ENCODE measurements around the gene DHX16. TPM values are rescaled to one million over a fixed set of nuclear protein-coding genes. Genes with fewer than 3 reads are reported as not detected.
A peak's percentile ranks its signal among the peaks of the same experiment; 100 is the strongest.

DHX16 gene
- total and polyA plus RNA-seq, 2 donors (not counting 1 experiment from before 2014, with no cell fraction given): 51.1 to 71.7 TPM

GRCh38 chr6:30618270-30618797, 54.5 kb downstream of the DHX16 start:
- H3K27me3 ChIP-seq (replicated peaks in 1 of 4; ENCODE audit: control extremely low read depth in 1 of 4, control insufficient read depth in 3 of 4, insufficient read depth in 4 of 4, low read length in 3 of 4): no peaks in the 10 kb centered on the region
- ChIA-PET CTCF (interaction anchor here (0.7 to 2.4 kb wide), 13 partner anchors 8 to 113 kb away, joined by 3 to 9 read pairs (median 4); partner anchors contain the start of gene MDC1), POLR2A (interaction anchor here (0.6 to 2.0 kb wide), 13 partner anchors 8 to 502 kb away, joined by 3 to 12 read pairs (median 8); partner anchors contain the start of genes ABCF1, ATAT1, GNL1 and MDC1)
- H3K9ac ChIP-seq (ENCODE audit: low read length): peak overlapping the region; percentile 100
- Mint-ChIP-seq H3K4me3 (peak overlapping the region; percentile 92), H3K27ac (peak overlapping the region; percentile 100), H3K4me1 (peaks cover 27% of the 10 kb centered on the region), H3K27me3 (no peaks in the 10 kb centered on the region), H3K9me3 (ENCODE audit: insufficient read depth) (no peaks in the 10 kb centered on the region)
- H2AFZ ChIP-seq (ENCODE audit: insufficient read depth, low read depth, low read length, poor library complexity, severe bottlenecking): peak overlapping the region; percentile 82
- 40% methylated on average over 1 of the region's 8 CpGs for WGBS (ENCODE audit: insufficient coverage)
- H3K4me2 ChIP-seq (replicated peaks; ENCODE audit: low read depth, low read length, poor library complexity, severe bottlenecking): peak overlapping the region; percentile 72
- H3K9me3 ChIP-seq (ENCODE audit: control extremely low read depth in 1 of 3, control insufficient read depth in 2 of 3, insufficient read depth in 1 of 3, low read length in 2 of 3): no peaks in the 10 kb centered on the region
- peak overlapping the region; percentile 77 to 98 (median 94) for H3K4me3 ChIP-seq (ENCODE audit: control extremely low read depth in 1 of 5, extremely low read depth in 1 of 5, insufficient read depth in 1 of 5, low read depth in 2 of 5, low read length in 4 of 5)
- ATAC-seq (ENCODE audit: low read depth) (no peak), DNase-seq (no peak)
- H3K4me1 ChIP-seq (ENCODE audit: control insufficient read depth in 2 of 2, insufficient read depth in 2 of 2, low read length in 2 of 2): peaks cover 22 to 27% of the 10 kb centered on the region in 2 donors
- peaks cover 9 to 52% of the 10 kb centered on the region in 2 experiments for H3K36me3 ChIP-seq (replicated peaks in 1 of 2; ENCODE audit: control extremely low read depth in 1 of 2, control insufficient read depth in 1 of 2, extremely low read depth in 1 of 2, insufficient read depth in 2 of 2, low read length in 1 of 2)
- intact Hi-C loops (cut with micrococcal nuclease): loop anchor here (5.0 to 10.0 kb wide), 2 partner anchors 289 to 736 kb away; partner anchors contain the start of genes GTF2H4 and HLA-B
- H3K79me2 ChIP-seq (ENCODE audit: control insufficient read depth, insufficient read depth, low read length): peaks cover 71% of the 10 kb centered on the region
- H3K27ac ChIP-seq (ENCODE audit: low read length in 2 of 2): peak overlapping the region; percentile 99
- TF ChIP-seq CTCF (IDR thresholded peaks at IDR 0.05) (no peak), EZH2 (IDR thresholded peaks at IDR 0.05; ENCODE audit: borderline replicate concordance, insufficient read depth, low read depth, low read length, poor library complexity, severe bottlenecking) (no peak)
- no peaks in the 10 kb centered on the region for H4K20me1 ChIP-seq (ENCODE audit: control insufficient read depth, insufficient read depth, low read length, poor library complexity, severe bottlenecking)
